Psoas muscle (tissue), 8 donors: Measurements from ENCODE around the gene CHCHD6. TPM values are rescaled to one million over a fixed set of nuclear protein-coding genes. Genes with fewer than 3 reads are reported as not detected.

Experiments
- ATAC-seq, 4 donors: fragments of 200-7000 bp; cut with Tn5 transposase; one replicate each; pipeline ENCODE4 v1.9.1; 2020; ENCODE audit warnings: moderate library complexity in 3 of 4, mild to moderate bottlenecking in 2 of 4
- DNase-seq, 2 donors: peaks; one replicate each; pipeline ENCODE4 v3.0.0-alpha.2; 2020
- H3K27ac ChIP-seq: fragments of 200-600 bp; one replicate; pipeline ENCODE4 v1.8.0; 2022
- H3K27me3 ChIP-seq, 3 donors: fragments of 200-600 bp in 1 of 3; one replicate each; pipeline versions ENCODE4 v1.6.1 to v1.8.0; 2013 to 2022; ENCODE audit warnings: low read length in 2 of 3, mild to moderate bottlenecking in 2 of 3, moderate library complexity in 1 of 3; ENCODE audit not compliant: insufficient read depth in 3 of 3
- H3K36me3 ChIP-seq, 2 donors: fragments of 200-600 bp in 1 of 2; one replicate each; pipeline versions ENCODE4 v1.6.1 to v1.8.0; 2013 to 2022; ENCODE audit warnings: low read depth in 1 of 2, mild to moderate bottlenecking in 1 of 2, moderate library complexity in 1 of 2; ENCODE audit not compliant: insufficient read depth in 1 of 2
- H3K4me1 ChIP-seq: fragments of 200-600 bp; one replicate; pipeline ENCODE4 v1.8.0; 2022
- H3K4me3 ChIP-seq: fragments of 200-600 bp; one replicate; pipeline ENCODE4 v1.8.0; 2022; ENCODE audit warnings: mild to moderate bottlenecking
- H3K9me3 ChIP-seq: fragments of 200-600 bp; one replicate; pipeline ENCODE4 v1.8.0; 2022
- WGBS, 3 donors: extraction: QIAGEN DNeasy Blood & Tissue Kit; methylation state at CpG; one replicate each; pipeline versions ENCODE4 v1.1.6 to v1.1.7; 2013; 5-methylcytosine and 5-hydroxymethylcytosine counted together
- intact Hi-C, 2 donors: fragments of 100-400 bp; cut with DNase I; formaldehyde crosslinking; loops; one replicate each; pipeline versions ENCODE4 v1.11.0 to v1.14.2; 2022
- polyA plus RNA-seq, 3 donors: library from polyadenylated mRNA; stranded (reverse); fragments of 200-250 nt; gene quantifications; one replicate each; pipeline ENCODE4 v1.2.3, GENCODE V29; 2013
- total RNA-seq, 4 donors: library from RNA; stranded (reverse); fragmentation: NEBNext Ultra II Directional in 2 of 4; extraction: Animal tissue kit (Norgen Biotek cat#: 25700) in 2 of 4; gene quantifications; one replicate each; pipeline versions ENCODE4 v1.2.1 to v1.2.4, GENCODE V29; 2021 to 2023
- TF ChIP-seq, protein P1 (sequence below): fragments of 200-600 bp; IDR thresholded peaks from one replicate; pipeline ENCODE4 v1.8.0; 2022; ENCODE audit warnings: antibody characterized with exemption
- donor health status: healthy with polysubstance abuse.
- donor health status: DM: no; HTN: no; CAD: no; lungs with moderate emphysema.
- donor health status: Bipolar disorder and iron deficiency.
- donor health status: healthy.
- donor health status: DM: yes; HTN: yes; CAD: no.
- donor health status: DM: no; HTN: no; CAD: no.
- donor health status: DM: no; HTN: no; CAD: no.
- donor health status: DM: yes; HTN: yes; CAD: no.

Gene CHCHD6
- total and polyA plus RNA-seq, 7 donors = 2.4 to 13.8 (median 3.5) TPM

DNA sequence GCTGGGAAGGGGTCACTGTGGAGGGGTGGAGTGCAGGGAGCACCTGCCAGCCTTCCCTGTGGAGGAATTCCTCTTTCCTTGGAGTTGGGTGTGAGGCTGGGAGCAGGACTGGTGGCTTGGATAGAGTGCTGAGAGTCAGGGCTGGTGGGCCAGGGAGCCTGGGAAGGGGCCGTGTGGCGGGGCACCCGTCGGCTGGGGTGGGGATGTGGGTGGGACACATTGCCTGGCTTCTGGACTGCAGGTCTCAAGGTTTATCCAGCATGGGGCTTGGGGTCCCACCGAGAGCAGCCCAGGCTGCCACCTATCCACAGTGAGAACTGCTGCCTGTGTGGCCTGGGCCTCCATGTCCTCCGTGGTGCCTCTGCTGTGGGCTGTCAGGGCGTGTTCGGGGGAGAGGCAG, 283.6 kb downstream of the CHCHD6 start:
- intact Hi-C loops = loop anchor here in 1 of 2 donors (10.0 kb wide), 1 partner anchor 557 kb away; no protein-coding TSS in a partner anchor
- Histone ChIP-seq H3K27ac (no peak overlapping the region), H3K9me3 (no peaks in the 10 kb centered on the region), H3K27me3 (no peaks in the 10 kb centered on the region), H3K4me3 (no peak overlapping the region), H3K36me3 (peaks cover 0 to 24% of the 10 kb centered on the region in 2 donors), H3K4me1 (peaks cover 18% of the 10 kb centered on the region)
- ATAC-seq (no peak), DNase-seq (no peak)
- TF ChIP-seq, protein P1, sequence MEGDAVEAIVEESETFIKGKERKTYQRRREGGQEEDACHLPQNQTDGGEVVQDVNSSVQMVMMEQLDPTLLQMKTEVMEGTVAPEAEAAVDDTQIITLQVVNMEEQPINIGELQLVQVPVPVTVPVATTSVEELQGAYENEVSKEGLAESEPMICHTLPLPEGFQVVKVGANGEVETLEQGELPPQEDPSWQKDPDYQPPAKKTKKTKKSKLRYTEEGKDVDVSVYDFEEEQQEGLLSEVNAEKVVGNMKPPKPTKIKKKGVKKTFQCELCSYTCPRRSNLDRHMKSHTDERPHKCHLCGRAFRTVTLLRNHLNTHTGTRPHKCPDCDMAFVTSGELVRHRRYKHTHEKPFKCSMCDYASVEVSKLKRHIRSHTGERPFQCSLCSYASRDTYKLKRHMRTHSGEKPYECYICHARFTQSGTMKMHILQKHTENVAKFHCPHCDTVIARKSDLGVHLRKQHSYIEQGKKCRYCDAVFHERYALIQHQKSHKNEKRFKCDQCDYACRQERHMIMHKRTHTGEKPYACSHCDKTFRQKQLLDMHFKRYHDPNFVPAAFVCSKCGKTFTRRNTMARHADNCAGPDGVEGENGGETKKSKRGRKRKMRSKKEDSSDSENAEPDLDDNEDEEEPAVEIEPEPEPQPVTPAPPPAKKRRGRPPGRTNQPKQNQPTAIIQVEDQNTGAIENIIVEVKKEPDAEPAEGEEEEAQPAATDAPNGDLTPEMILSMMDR = no peak
- WGBS, 3 donors = 86 to 89% (median 86%) methylated on average over 8 of the region's 8 CpGs

DNA sequence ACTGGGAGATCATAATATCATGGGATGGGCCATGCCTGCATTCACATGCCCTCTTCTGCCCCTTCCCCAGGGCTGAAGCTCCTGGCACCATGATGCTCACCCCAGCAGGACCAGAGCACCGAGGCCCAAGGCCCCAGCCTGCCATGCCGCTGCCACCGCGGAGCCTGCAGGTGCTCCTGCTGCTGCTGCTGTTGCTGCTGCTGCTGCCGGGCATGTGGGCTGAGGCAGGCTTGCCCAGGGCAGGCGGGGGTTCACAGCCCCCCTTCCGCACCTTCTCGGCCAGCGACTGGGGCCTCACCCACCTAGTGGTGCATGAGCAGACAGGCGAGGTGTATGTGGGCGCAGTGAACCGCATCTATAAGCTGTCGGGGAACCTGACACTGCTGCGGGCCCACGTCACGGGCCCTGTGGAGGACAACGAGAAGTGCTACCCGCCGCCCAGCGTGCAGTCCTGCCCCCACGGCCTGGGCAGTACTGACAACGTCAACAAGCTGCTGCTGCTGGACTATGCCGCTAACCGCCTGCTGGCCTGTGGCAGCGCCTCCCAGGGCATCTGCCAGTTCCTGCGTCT, 284.5 kb downstream of the CHCHD6 start:
- ATAC-seq (no peak), DNase-seq (no peak)
- H3K9me3 ChIP-seq = no peaks in the 10 kb centered on the region
- intact Hi-C loops = loop anchor here in 1 of 2 donors (10.0 kb wide), 1 partner anchor 556 kb away; no protein-coding TSS in a partner anchor
- no peak overlapping the region for H3K27ac ChIP-seq
- TF ChIP-seq, protein P1 = no peak
- peaks cover 23% of the 10 kb centered on the region for H3K4me1 ChIP-seq
- 93 to 94% (median 94%) methylated on average over 26 of the region's 26 CpGs for WGBS, 3 donors
- H3K27me3 ChIP-seq = no peaks in the 10 kb centered on the region
- H3K36me3 ChIP-seq = peaks cover 0 to 24% of the 10 kb centered on the region in 2 donors
- H3K4me3 ChIP-seq = no peak overlapping the region

DNA sequence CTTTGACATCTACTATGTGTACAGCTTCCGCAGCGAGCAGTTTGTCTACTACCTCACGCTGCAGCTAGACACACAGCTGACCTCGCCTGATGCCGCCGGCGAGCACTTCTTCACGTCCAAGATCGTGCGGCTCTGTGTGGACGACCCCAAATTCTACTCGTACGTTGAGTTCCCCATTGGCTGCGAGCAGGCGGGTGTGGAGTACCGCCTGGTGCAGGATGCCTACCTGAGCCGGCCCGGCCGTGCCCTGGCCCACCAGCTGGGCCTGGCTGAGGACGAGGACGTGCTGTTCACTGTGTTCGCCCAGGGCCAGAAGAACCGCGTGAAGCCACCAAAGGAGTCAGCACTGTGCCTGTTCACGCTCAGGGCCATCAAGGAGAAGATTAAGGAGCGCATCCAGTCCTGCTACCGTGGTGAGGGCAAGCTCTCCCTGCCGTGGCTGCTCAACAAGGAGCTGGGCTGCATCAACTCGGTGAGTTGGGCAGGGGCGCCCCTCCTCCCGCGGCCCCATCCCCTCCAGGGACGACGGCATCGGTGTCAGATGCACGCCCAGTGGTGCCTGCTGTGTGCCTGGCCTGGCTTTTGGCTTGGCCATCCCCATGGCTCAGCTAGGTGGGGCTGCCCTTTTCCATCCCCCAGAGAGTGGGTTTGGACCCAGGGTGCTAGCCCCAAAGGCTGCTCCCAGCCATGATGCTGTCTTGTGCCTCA, 285.4 kb downstream of the CHCHD6 start:
- TF ChIP-seq, protein P1 = no peak
- Histone ChIP-seq H3K27me3 (no peaks in the 10 kb centered on the region), H3K36me3 (peaks cover 0 to 24% of the 10 kb centered on the region in 2 donors), H3K4me1 (peaks cover 23% of the 10 kb centered on the region), H3K9me3 (no peaks in the 10 kb centered on the region), H3K4me3 (no peak overlapping the region), H3K27ac (no peak overlapping the region)
- no peak for DNase-seq
- 90 to 91% (median 90%) methylated on average over 36 of the region's 36 CpGs for WGBS, 3 donors
- intact Hi-C loops = loop anchor here in 1 of 2 donors (10.0 kb wide), 1 partner anchor 555 kb away; no protein-coding TSS in a partner anchor
- ATAC-seq = no peak

DNA sequence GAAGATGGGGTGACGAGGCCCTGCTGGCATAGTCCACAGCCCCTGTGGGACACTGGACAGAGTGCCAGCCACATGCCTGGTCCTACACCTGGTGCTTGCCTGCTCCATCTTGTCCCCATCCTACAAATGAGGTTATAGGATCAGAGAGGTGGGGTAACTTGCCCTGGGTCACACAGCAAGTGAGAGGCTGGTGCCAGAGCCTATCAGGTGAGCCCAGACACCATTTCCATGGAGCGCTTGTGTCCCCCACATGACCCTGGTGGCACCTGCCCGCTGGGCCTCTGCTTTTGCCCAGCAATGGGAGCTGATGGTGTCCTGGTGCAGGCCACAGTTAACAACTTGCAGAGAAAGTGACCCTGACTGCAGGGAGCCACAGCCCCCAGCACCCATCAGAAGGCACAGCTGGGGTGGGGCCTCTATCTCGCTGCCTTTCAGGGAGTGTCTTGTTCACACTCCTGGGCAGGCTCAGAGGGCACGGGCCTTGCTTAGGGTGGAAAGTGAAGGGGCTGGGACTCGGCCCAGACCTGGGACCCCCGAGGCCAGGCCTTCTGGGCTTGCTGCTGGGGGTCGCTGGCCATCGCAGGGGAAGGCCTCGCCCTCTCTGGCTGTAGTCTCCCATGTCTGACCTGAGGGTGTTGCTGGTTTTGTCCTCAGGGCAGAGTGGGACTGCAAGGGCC, 286.1 kb downstream of the CHCHD6 start:
- no peaks in the 10 kb centered on the region for H3K27me3 ChIP-seq
- H3K4me3 ChIP-seq = no peak overlapping the region
- WGBS, 3 donors = 92 to 96% (median 95%) methylated on average over 10 of the region's 10 CpGs
- ATAC-seq (no peak), DNase-seq (no peak)
- H3K9me3 ChIP-seq = no peaks in the 10 kb centered on the region
- TF ChIP-seq, protein P1 = no peak
- peaks cover 0 to 24% of the 10 kb centered on the region in 2 donors for H3K36me3 ChIP-seq
- intact Hi-C loops = no loop called here
- H3K4me1 ChIP-seq = peaks cover 30% of the 10 kb centered on the region
- H3K27ac ChIP-seq = no peak overlapping the region
